Uterus (tissue), 4 donors: ENCODE results near the gene CBFA2T3. TPM values are rescaled to one million over a fixed set of nuclear protein-coding genes. Genes with fewer than 3 reads are reported as not detected.

Source experiments
- DNase-seq, 2 donors: peaks; one replicate each; pipeline ENCODE4 v3.0.0-alpha.2; 2019 to 2020
- H3K27ac ChIP-seq, 2 donors: fragments of 200-600 bp; sonication (generic); 1 replicate in 1 of 2; 2 replicates in 1 of 2; pipeline ENCODE4 v1.5.1; 2016 to 2018
- H3K27me3 ChIP-seq, 2 donors: fragments of 200-600 bp; sonication (generic); one replicate each; pipeline ENCODE4 v1.5.1; 2018 to 2019; ENCODE audit warnings: control low read depth in 1 of 2
- H3K36me3 ChIP-seq, 2 donors: fragments of 200-600 bp; sonication (generic); one replicate each; pipeline ENCODE4 v1.5.1; 2019; ENCODE audit warnings: control low read depth in 1 of 2
- H3K4me1 ChIP-seq, 2 donors: fragments of 200-600 bp; sonication (generic); one replicate each; pipeline ENCODE4 v1.5.1; 2018 to 2019; ENCODE audit warnings: control low read depth in 1 of 2
- H3K4me3 ChIP-seq, 2 donors: fragments of 200-600 bp; sonication (generic); 1 replicate in 1 of 2; 2 replicates in 1 of 2; pipeline ENCODE4 v1.5.1; 2018 to 2019; ENCODE audit warnings: mild to moderate bottlenecking in 1 of 2
- H3K9me3 ChIP-seq, 2 donors: fragments of 200-600 bp; sonication (generic); one replicate each; pipeline ENCODE4 v1.5.1; 2019; ENCODE audit warnings: control low read depth in 1 of 2
- CTCF ChIP-seq, 4 experiments: fragments of 200-600 bp in 2 of 4; fragments of 450-650 bp in 2 of 4; sonication (generic) in 2 of 4; IDR thresholded peaks; one replicate each; pipeline ENCODE4 v1.5.1; 2016 to 2019; ENCODE audit warnings: antibody characterized with exemption in 4 of 4, mild to moderate bottlenecking in 2 of 4, moderate library complexity in 1 of 4
- POLR2A ChIP-seq, 2 donors: fragments of 450-650 bp; IDR thresholded peaks; one replicate each; pipeline ENCODE4 v1.6.1; 2016; ENCODE audit warnings: antibody characterized with exemption in 2 of 2, mild to moderate bottlenecking in 1 of 2, moderate library complexity in 1 of 2
- intact Hi-C: fragments of 100-400 bp; cut with DNase I; formaldehyde crosslinking; loops from one replicate; pipeline ENCODE4 v1.15.1; 2023; ENCODE audit warnings: low total_unique reads
- total RNA-seq, 4 donors: library from RNA; depleted of rRNA in 3 of 4; stranded (reverse); fragments of >200 nt in 3 of 4; gene quantifications; one replicate each; pipeline versions ENCODE4 v1.1.0 to v1.2.4, GENCODE V29; 2014 to 2023
- donor health status: DM: yes; HTN: yes; CAD: no.

Gene CBFA2T3
- total RNA-seq, 4 donors from 2014 or later, result under 0.01 to 12.1 (median 3.1) TPM

- Histone ChIP-seq H3K9me3 (no peaks in the 10 kb centered on the region), H3K4me1 (no peaks in the 10 kb centered on the region), H3K4me3 (no peak within 1 kb of the TSS), H3K27me3 (no peaks in the 10 kb centered on the region), H3K36me3 (no peaks in the 10 kb centered on the region), H3K27ac (no peak within 1 kb of the TSS)
- no peak for TF ChIP-seq POLR2A (IDR thresholded peaks at IDR 0.05)
- intact Hi-C loops, result no loop called here
- no peak for DNase-seq
Measured at GRCh38 chr16:88866151-88866920, 110.7 kb downstream of the CBFA2T3 start, which contains the start of gene PABPN1L. Gene PABPN1L (minus strand): TSS chr16:88866660. CDS start chr16:88866606, 54 bp downstream.

- no peaks in the 10 kb centered on the region for H3K4me1 ChIP-seq
- H3K27me3 ChIP-seq, result no peaks in the 10 kb centered on the region
- no peaks in the 10 kb centered on the region for H3K36me3 ChIP-seq
- intact Hi-C loops, result no loop called here
- no peak overlapping the region for H3K27ac ChIP-seq
- no peak overlapping the region for H3K4me3 ChIP-seq
- no peak for TF ChIP-seq CTCF (IDR thresholded peaks at IDR 0.05)
- TF ChIP-seq POLR2A (IDR thresholded peaks at IDR 0.05), result no peak
- H3K9me3 ChIP-seq, result no peaks in the 10 kb centered on the region
- no peak for DNase-seq
Measured at GRCh38 chr16:88865742-88866141, 111.3 kb downstream of the CBFA2T3 start.

GRCh38 chr16:88865310-88865709 lies 111.7 kb downstream of the CBFA2T3 start:
- Histone ChIP-seq H3K27me3 (no peaks in the 10 kb centered on the region), H3K4me1 (no peaks in the 10 kb centered on the region), H3K9me3 (no peaks in the 10 kb centered on the region), H3K4me3 (no peak overlapping the region), H3K27ac (no peak overlapping the region), H3K36me3 (no peaks in the 10 kb centered on the region)
- no peak for TF ChIP-seq POLR2A (IDR thresholded peaks at IDR 0.05)
- TF ChIP-seq CTCF (IDR thresholded peaks at IDR 0.05), result no peak
- DNase-seq, result no peak
- intact Hi-C loops, result no loop called here

GRCh38 chr16:88864521-88864920 lies 112.5 kb downstream of the CBFA2T3 start:
- Histone ChIP-seq H3K27me3 (no peaks in the 10 kb centered on the region), H3K9me3 (no peaks in the 10 kb centered on the region), H3K27ac (no peak overlapping the region), H3K36me3 (no peaks in the 10 kb centered on the region), H3K4me3 (no peak overlapping the region), H3K4me1 (no peaks in the 10 kb centered on the region)
- TF ChIP-seq POLR2A (IDR thresholded peaks at IDR 0.05) (no peak), CTCF (IDR thresholded peaks at IDR 0.05) (no peak)
- intact Hi-C loops, result no loop called here
- no peak for DNase-seq

GRCh38 chr16:88864099-88864498 lies 112.9 kb downstream of the CBFA2T3 start:
- Histone ChIP-seq H3K9me3 (no peaks in the 10 kb centered on the region), H3K27me3 (no peaks in the 10 kb centered on the region), H3K4me1 (no peaks in the 10 kb centered on the region), H3K27ac (no peak overlapping the region), H3K36me3 (no peaks in the 10 kb centered on the region), H3K4me3 (no peak overlapping the region)
- intact Hi-C loops, result no loop called here
- TF ChIP-seq CTCF (IDR thresholded peaks at IDR 0.05) (no peak), POLR2A (IDR thresholded peaks at IDR 0.05) (no peak)
- DNase-seq, result no peak
